Peyer's patch (tissue), 4 donors: ENCODE data around the gene KCNC1. TPM values are rescaled to one million over a fixed set of nuclear protein-coding genes. Genes with fewer than 3 reads are reported as not detected.

Experiments
- DNase-seq, 3 donors: peaks; one replicate each; pipeline ENCODE4 v3.0.0-alpha.2; 2017 to 2019
- H3K27ac ChIP-seq, 4 donors: fragments of 200-600 bp; sonication (generic); one replicate each; pipeline ENCODE4 v1.5.1; 2016 to 2019
- H3K27me3 ChIP-seq, 2 donors: fragments of 200-600 bp; sonication (generic); one replicate each; pipeline ENCODE4 v1.5.1; 2019
- H3K36me3 ChIP-seq, 3 donors: fragments of 200-600 bp; sonication (generic); one replicate each; pipeline ENCODE4 v1.5.1; 2016 to 2019
- H3K4me1 ChIP-seq, 4 donors: fragments of 200-600 bp; sonication (generic); one replicate each; pipeline ENCODE4 v1.5.1; 2016 to 2019
- H3K4me3 ChIP-seq, 4 donors: fragments of 200-600 bp; sonication (generic); 1 replicate in 3 of 4; 2 replicates in 1 of 4; pipeline ENCODE4 v1.5.1; 2016 to 2019; ENCODE audit warnings: mild to moderate bottlenecking in 1 of 4
- H3K9me3 ChIP-seq, 4 donors: fragments of 200-600 bp; sonication (generic); one replicate each; pipeline ENCODE4 v1.5.1; 2016 to 2019; ENCODE audit warnings: mild to moderate bottlenecking in 1 of 4
- CTCF ChIP-seq, 6 experiments: fragments of 450-650 bp in 4 of 6; fragments of 200-600 bp in 2 of 6; sonication (generic) in 1 of 6; IDR thresholded peaks; one replicate each; pipeline ENCODE4 v1.5.1; 2017 to 2019; ENCODE audit warnings: antibody characterized with exemption in 6 of 6, mild to moderate bottlenecking in 3 of 6, moderate library complexity in 1 of 6
- POLR2A ChIP-seq, 2 donors: fragments of 450-650 bp; IDR thresholded peaks; one replicate each; pipeline ENCODE4 v1.5.1; 2017; ENCODE audit warnings: antibody characterized with exemption in 2 of 2, mild to moderate bottlenecking in 2 of 2, moderate library complexity in 2 of 2
- total RNA-seq, 4 donors: library from RNA; depleted of rRNA; stranded (reverse); fragments of >200 nt; gene quantifications; one replicate each; pipeline ENCODE4 v1.1.0, GENCODE V29; 2016

KCNC1 gene
- total RNA-seq, 4 donors from 2014 or later = 0.13 to 9.9 TPM; not detected in 2

GRCh38 chr11:17798253-17798652, 63.7 kb downstream of the KCNC1 start:
- no peaks in the 10 kb centered on the region for H3K4me1 ChIP-seq
- H3K27me3 ChIP-seq = no peaks in the 10 kb centered on the region
- no peaks in the 10 kb centered on the region for H3K36me3 ChIP-seq
- TF ChIP-seq CTCF (IDR thresholded peaks at IDR 0.05) (no peak), POLR2A (IDR thresholded peaks at IDR 0.05) (no peak)
- H3K4me3 ChIP-seq = no peak overlapping the region
- H3K9me3 ChIP-seq = no peaks in the 10 kb centered on the region
- DNase-seq = no peak
- no peak overlapping the region for H3K27ac ChIP-seq

GRCh38 chr11:17798716-17799115, 64.1 kb downstream of the KCNC1 start:
- TF ChIP-seq CTCF (IDR thresholded peaks at IDR 0.05) (no peak), POLR2A (IDR thresholded peaks at IDR 0.05) (no peak)
- no peak for DNase-seq

GRCh38 chr11:17799147-17799546, 64.6 kb downstream of the KCNC1 start:
- no peaks in the 10 kb centered on the region for H3K27me3 ChIP-seq
- no peak for DNase-seq
- no peaks in the 10 kb centered on the region for H3K9me3 ChIP-seq
- no peaks in the 10 kb centered on the region for H3K4me1 ChIP-seq
- no peaks in the 10 kb centered on the region for H3K36me3 ChIP-seq
- TF ChIP-seq POLR2A (IDR thresholded peaks at IDR 0.05) (no peak), CTCF (IDR thresholded peaks at IDR 0.05) (no peak)
- no peak overlapping the region for H3K4me3 ChIP-seq
- H3K27ac ChIP-seq = no peak overlapping the region

More at GRCh38 chr11:17798716-17799115, 64.1 kb downstream of the KCNC1 start:
- H3K36me3 ChIP-seq = no peaks in the 10 kb centered on the region
- H3K4me3 ChIP-seq = no peak overlapping the region
- no peak overlapping the region for H3K27ac ChIP-seq
- no peaks in the 10 kb centered on the region for H3K9me3 ChIP-seq
- no peaks in the 10 kb centered on the region for H3K4me1 ChIP-seq
- H3K27me3 ChIP-seq = no peaks in the 10 kb centered on the region

- H3K36me3 ChIP-seq = no peaks in the 10 kb centered on the region
- no peaks in the 10 kb centered on the region for H3K9me3 ChIP-seq
- H3K27ac ChIP-seq = no peak overlapping the region
- no peak for DNase-seq
- TF ChIP-seq CTCF (IDR thresholded peaks at IDR 0.05) (no peak), POLR2A (IDR thresholded peaks at IDR 0.05) (no peak)
- H3K4me3 ChIP-seq = no peak overlapping the region
- H3K27me3 ChIP-seq = no peaks in the 10 kb centered on the region
- H3K4me1 ChIP-seq = no peaks in the 10 kb centered on the region
Measured at GRCh38 chr11:17801166-17801565, 66.6 kb downstream of the KCNC1 start.

- DNase-seq = no peak
- no peak overlapping the region for H3K27ac ChIP-seq
- no peaks in the 10 kb centered on the region for H3K27me3 ChIP-seq
- H3K4me1 ChIP-seq = no peaks in the 10 kb centered on the region
- no peaks in the 10 kb centered on the region for H3K9me3 ChIP-seq
- H3K4me3 ChIP-seq = no peak overlapping the region
- TF ChIP-seq POLR2A (IDR thresholded peaks at IDR 0.05) (no peak), CTCF (IDR thresholded peaks at IDR 0.05) (no peak)
- no peaks in the 10 kb centered on the region for H3K36me3 ChIP-seq
Measured at GRCh38 chr11:17802491-17802890, 67.9 kb downstream of the KCNC1 start.

GRCh38 chr11:17803754-17804334, 69.3 kb downstream of the KCNC1 start:
- Histone ChIP-seq H3K27me3 (no peaks in the 10 kb centered on the region), H3K36me3 (no peaks in the 10 kb centered on the region), H3K9me3 (no peaks in the 10 kb centered on the region), H3K4me1 (no peaks in the 10 kb centered on the region), H3K4me3 (no peak overlapping the region), H3K27ac (no peak overlapping the region)
- TF ChIP-seq CTCF (IDR thresholded peaks at IDR 0.05) (no peak), POLR2A (IDR thresholded peaks at IDR 0.05) (no peak)
- no peak for DNase-seq
